IPS DF 4.7 (cell line): Measurements from ENCODE around the gene BAHCC1.

ENCODE experiments used
- DNase-seq: peaks from one replicate; pipeline ENCODE4 v3.0.0-alpha.2; 2013; ENCODE audit warnings: low spot score; ENCODE audit errors: extremely low read depth

BAHCC1 gene

GRCh38 chr17:81513372-81513752 lies 118.1 kb downstream of the BAHCC1 start:
- DNase-seq = no peak

GRCh38 chr17:81513753-81514488 lies 118.7 kb downstream of the BAHCC1 start:
- DNase-seq = no peak

- no peak for DNase-seq
Observed at GRCh38 chr17:81514489-81514738, 119.2 kb downstream of the BAHCC1 start.

GRCh38 chr17:81514739-81515529 lies 119.7 kb downstream of the BAHCC1 start:
- DNase-seq = no peak

GRCh38 chr17:81515530-81516041 lies 120.3 kb downstream of the BAHCC1 start:
- DNase-seq = no peak
